ENCODE measurements around the gene SLC16A8.
"Not testable (repeated sequence)": the region's sequence is repeated elsewhere in the genome, so short reads cannot be mapped to it uniquely, and the experiment has no call there.

SLC16A8 gene

GRCh38 chr22:38040953-38041759 is 42.8 kb downstream of the SLC16A8 start:
- DNase-seq: no peak

GRCh38 chr22:38038890-38039812 is 44.8 kb downstream of the SLC16A8 start:
- DNase-seq: no peak

DNA sequence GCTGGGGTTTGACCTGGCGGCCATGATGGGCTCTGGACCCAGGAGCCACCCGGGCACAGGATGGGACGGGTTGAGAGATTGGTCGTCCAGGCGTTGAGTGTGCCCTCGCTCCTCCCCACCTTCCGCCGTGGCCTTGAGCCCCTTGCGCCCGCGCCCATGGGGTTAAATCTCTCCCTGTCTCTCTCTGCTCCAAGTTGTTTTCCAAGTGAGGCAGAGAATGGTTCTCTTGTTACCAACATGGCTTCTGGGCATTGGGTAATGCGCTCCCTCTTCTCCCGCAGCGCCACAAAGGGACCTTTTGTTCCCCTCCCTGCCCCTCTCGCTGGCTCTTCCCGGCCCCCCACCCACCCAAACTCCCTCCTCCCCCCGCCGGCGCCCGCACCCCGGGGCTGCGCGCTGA is 45.6 kb downstream of the SLC16A8 start:
- DNase-seq: no peak

GRCh38 chr22:38037367-38038150 is 46.4 kb downstream of the SLC16A8 start:
- DNase-seq: not testable (repeated sequence)

GRCh38 chr22:38036392-38037062 is 47.5 kb downstream of the SLC16A8 start:
- DNase-seq: no peak

GRCh38 chr22:38035530-38035885 is 48.5 kb downstream of the SLC16A8 start:
- no peak for DNase-seq

- DNase-seq: no peak
Measured at GRCh38 chr22:38034884-38035529, 49.0 kb downstream of the SLC16A8 start.

GRCh38 chr22:38034278-38034882 is 49.6 kb downstream of the SLC16A8 start:
- DNase-seq: no peak

- DNase-seq: no peak
Measured at GRCh38 chr22:38033522-38034277, 50.3 kb downstream of the SLC16A8 start.

DNA sequence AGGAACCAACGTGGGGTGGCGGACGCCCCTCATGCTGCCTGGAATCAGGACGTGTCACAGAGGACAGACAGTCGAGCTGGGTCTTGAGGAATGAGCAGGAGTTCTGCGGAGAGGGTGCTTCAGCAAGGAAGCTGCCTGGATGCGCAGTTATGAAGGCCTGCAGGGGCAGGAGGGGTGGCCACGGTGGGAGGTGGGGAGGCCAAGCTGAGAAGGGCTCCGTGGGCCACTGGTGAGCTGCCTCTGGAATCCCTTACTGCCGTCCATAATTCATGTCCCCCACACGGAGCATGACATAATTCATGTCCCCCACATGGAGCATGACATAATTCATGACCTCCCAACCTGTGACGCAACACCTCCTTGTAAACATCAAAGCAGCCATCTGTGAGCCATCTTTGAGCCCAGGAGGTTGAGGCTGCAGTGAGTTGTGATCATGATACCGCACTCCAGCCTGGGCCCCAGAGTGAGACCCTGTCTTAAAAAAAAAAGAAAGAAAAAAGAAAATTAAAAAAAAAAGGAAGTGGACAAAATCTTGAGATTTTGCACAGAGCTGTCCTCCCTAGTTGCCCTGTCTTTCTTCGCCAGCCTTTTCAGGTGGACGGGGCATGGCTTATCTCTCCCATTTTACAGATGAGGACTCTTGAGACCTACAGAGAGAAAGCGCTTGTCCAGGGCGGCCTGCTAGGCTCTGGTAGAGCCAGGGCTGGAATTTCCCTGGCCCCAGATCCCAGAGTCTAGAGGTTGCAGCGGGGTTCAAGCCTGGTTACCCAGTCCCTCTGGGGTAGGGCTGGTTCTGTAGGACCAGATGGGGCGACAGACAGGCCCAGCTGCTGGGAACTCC is 51.1 kb downstream of the SLC16A8 start:
- no peak for DNase-seq

DNA sequence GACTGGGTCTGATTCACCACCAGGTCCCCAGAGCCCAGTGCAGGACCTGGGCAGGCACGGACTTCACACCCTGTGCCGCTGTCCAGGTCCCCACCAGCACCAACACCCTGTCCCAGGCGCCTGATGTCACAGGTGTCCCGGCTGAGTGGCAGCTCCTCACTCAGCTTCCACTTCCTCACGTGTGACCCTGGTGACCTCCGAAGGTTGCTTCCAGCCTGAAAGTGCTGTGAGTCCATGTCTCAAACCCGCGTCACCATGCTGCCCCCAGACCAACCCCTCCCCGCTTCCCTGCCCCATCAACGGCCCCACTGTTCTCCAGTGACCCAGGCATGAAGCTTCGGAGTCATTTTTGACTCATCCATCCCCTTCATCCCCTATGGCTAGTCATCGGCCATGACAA is 52.5 kb downstream of the SLC16A8 start:
- DNase-seq: no peak

DNA sequence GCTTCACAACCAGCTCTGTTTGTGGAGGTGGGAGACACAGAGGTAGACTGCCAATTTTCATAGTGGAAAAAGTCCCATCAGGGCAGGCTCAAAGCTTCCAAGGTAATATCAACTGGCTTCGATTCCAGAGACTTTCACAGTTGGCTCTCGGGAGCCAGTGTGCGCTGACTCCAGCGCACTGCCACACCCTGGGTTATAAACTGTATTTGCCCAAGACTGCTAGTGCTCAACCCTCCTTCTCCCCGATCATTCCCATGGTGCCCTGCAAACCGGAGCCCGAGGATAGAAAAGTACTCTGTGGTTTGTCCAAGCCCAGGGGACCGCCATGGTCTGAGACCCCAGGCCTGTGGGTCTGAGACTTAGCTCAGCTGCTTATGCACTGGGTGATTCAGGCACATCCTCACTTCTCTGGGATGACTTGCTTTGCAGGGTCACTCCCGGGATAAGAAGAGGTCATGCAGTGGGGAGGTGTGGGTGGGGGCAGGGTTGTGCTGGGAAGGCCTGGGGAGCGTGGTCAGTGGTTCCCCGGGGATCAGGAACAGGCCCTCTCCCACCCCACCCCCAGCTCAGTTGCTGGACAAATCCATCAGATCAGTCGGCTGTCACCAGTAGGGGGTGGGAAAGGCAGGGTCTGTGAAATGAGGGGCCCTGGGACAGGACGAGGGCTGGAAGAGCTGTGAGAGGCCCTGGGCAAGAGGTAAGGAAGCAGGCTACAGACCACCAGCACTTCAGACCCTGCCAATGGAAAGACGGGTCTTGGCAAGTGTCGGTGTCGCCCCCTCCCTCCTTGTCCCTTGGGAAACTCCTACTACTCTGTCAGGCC is 53.5 kb downstream of the SLC16A8 start:
- DNase-seq: no peak

DNA sequence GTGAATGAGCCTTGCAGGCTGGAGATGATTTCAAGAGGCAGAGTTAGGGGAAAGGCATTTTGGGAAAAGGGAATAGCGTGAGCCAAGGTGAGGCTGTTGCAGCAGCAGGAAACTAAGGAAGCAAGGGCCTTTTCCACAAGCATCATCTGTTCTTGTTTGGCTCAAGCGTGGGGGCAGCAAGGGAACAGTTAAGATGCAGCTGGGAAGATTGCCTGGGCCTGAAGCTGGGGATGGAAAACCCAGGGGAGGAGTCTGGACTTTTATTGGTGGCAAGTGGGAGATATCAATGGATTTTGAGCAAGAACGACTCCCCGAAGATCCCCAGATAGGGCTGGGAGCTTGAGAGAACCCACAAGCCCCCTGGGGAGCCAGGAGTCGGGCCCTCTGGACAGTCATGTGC is 54.1 kb downstream of the SLC16A8 start:
- DNase-seq: no peak

DNA sequence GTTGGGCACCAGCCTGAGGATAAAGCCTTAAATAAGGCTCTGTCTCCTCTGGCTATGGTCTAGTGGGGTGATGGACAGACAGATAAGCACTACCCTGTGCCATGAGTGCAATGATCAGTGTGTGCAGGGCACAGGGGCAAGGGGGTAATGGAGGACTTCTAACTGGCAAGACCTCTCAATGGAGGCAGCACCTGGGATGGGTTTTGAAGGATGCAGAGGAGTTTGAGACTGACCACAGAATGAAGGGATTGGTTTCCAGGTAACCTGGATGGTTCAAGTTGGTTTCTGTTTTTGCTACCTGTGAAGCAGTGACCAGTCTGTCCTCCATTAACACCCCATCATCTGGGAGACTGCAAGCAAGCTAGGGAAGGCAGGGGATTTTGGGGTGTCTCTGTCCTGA is 54.6 kb downstream of the SLC16A8 start:
- DNase-seq: no peak

DNA sequence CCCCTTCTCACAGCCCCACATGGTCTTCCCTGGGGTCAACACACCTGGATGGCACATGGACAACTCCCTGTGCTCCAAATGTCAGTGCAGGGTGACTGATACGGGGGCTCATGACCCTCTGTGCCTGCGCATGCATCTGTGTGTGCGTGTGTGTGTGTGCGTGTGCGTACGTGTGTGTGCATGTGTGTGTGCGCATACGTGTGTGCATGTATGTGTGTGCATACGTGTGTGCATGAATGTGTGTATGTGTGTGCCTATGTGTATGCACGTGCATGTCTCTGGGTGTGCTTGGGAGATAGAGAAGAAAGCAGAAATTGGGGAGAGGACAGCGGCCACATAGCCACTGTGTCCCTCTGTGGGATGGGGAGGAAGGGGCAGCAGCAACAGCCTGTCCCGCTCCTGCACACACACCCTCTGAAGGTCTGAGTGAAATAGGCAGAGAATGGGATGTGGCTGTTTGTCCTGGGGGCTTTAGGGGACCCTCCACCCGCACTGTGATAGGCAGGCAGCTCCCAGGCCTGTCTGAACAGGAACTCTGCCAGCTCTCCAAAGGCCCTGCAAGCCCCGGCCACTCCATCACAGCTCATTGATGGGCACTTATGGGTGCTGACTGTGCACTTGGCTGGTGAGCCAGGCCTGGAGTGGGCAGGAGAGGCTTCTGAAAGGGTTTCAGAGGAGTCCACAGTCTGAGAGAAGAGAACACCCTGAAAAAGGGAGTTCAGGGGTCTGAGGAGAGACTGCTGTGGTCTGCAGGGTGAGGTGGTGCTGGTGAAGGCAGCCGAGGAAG is 55.4 kb downstream of the SLC16A8 start:
- no peak for DNase-seq
